GM12891 (cell line): ENCODE results near the gene CHML.

Experiments
- PAX5 ChIP-seq: IDR thresholded peaks from 2 replicates; pipeline ENCODE4 v1.6.1; 2011; ENCODE audit warnings: low read length, moderate library complexity, mild to moderate bottlenecking; ENCODE audit not compliant: insufficient read depth, severe bottlenecking
- POLR2A ChIP-seq: IDR thresholded peaks from 2 replicates; pipeline ENCODE4 v1.6.1; 2011; ENCODE audit warnings: low read depth, low read length, control low read depth
- POLR2AphosphoS5 ChIP-seq: IDR thresholded peaks from 2 replicates; pipeline ENCODE4 v1.6.1; 2011; ENCODE audit warnings: low read depth, low read length, control low read depth
- TAF1 ChIP-seq: IDR thresholded peaks from 2 replicates; pipeline ENCODE4 v1.6.1; 2011; ENCODE audit warnings: low read depth, low read length, control low read depth

DNA sequence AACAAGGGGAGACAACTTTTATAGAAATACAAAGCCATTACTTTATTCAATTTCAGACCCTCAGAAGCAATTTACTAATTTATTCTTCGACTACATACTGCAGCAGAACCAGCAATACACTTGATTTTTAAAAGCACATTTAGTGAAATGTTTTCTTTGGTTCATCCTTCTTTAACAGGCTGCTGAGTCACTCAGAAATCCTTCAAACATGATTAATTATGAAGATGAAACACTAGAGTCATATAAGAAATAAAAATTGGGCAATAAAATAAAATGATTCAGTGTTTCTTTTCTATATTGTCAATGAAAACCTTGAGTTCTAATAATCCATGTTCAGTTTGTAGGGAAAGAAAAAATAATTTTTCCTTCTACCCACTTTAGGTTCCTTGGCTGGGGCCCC, 47.0 kb downstream of the CHML start:
- TF ChIP-seq POLR2A (no peak), POLR2AphosphoS5 (no peak), PAX5 (no peak), TAF1 (no peak)
